IMR-90 (cell line): ENCODE data around the gene NAGLU. TPM values are rescaled to one million over a fixed set of nuclear protein-coding genes. Genes with fewer than 3 reads are reported as not detected.

ENCODE experiments used
- ATAC-seq: fragments of 200-7000 bp; cut with Tn5 transposase; 2 replicates; pipeline ENCODE4 v1.9.1; 2020; ENCODE audit warnings: low read depth, mild to moderate bottlenecking, moderate library complexity
- BruUV-seq: library from RNA; stranded (reverse); fragments of 400-500 nt; replicated peaks from 2 replicates; lab custom pipeline; 2021; lab: Mats Ljungman, UMichigan
- CTCF ChIA-PET: fragments of 300-600 bp; formaldehyde crosslinking; extraction: SDS; loops from one replicate; lab custom pipeline; 2021; ENCODE audit warnings: antibody characterized with exemption; lab: Yijun Ruan, JAX
- POLR2A ChIA-PET: fragments of 300-600 bp; sonication (Branson Sonifier 250); formaldehyde crosslinking; loops from one replicate; lab custom pipeline; 2022; ENCODE audit warnings: antibody characterized with exemption; ENCODE audit not compliant: unreplicated experiment; lab: Charles Lee
- DNase-seq: peaks from one replicate; pipeline ENCODE4 v3.0.0; 2013
- H2AFZ ChIP-seq: replicated peaks from 2 replicates; pipeline ENCODE3; 2013; ENCODE audit warnings: low read length, mild to moderate bottlenecking; ENCODE audit not compliant: poor library complexity
- H2AK5ac ChIP-seq: 2 replicates; pipeline ENCODE4 v1.6.1; 2013; ENCODE audit warnings: low read depth, low read length, inconsistent platforms
- H2AK9ac ChIP-seq: replicated peaks from 2 replicates; pipeline ENCODE3; 2013; ENCODE audit warnings: mild to moderate bottlenecking, low read depth, low read length, moderate library complexity; ENCODE audit not compliant: poor library complexity
- H2BK120ac ChIP-seq: 2 replicates; pipeline ENCODE4 v1.6.1; 2013; ENCODE audit warnings: low read depth, low read length, inconsistent platforms
- H2BK15ac ChIP-seq: 3 replicates; pipeline ENCODE4 v1.6.1; 2013; ENCODE audit warnings: low read depth, low read length, inconsistent platforms
- H2BK20ac ChIP-seq: 2 replicates; pipeline ENCODE4 v1.6.1; 2013; ENCODE audit warnings: low read depth, mild to moderate bottlenecking, inconsistent platforms, low read length, moderate library complexity
- H2BK5ac ChIP-seq: 2 replicates; pipeline ENCODE4 v1.6.1; 2013; ENCODE audit warnings: mild to moderate bottlenecking, low read depth, low read length, inconsistent platforms; ENCODE audit not compliant: poor library complexity, severe bottlenecking
- H3K14ac ChIP-seq: replicated peaks from 2 replicates; pipeline ENCODE4 v1.6.1; 2013; ENCODE audit warnings: low read depth, low read length, inconsistent platforms
- H3K18ac ChIP-seq: 2 replicates; pipeline ENCODE4 v1.6.1; 2013; ENCODE audit warnings: low read depth, low read length, control low read depth
- H3K23ac ChIP-seq: 2 replicates; pipeline ENCODE4 v1.6.1; 2013; ENCODE audit warnings: low read depth, low read length, inconsistent platforms
- H3K27ac ChIP-seq: 2 replicates; pipeline ENCODE4 v1.5.1; 2013; ENCODE audit warnings: mild to moderate bottlenecking, control low read depth, low read length; ENCODE audit not compliant: insufficient read depth
- H3K27me3 ChIP-seq: 2 replicates; pipeline ENCODE4 v1.6.1; 2013; ENCODE audit warnings: low read length; ENCODE audit not compliant: control insufficient read depth, insufficient read depth
- H3K36me3 ChIP-seq: 2 replicates; pipeline ENCODE4 v1.6.1; 2013; ENCODE audit warnings: low read length, mixed read lengths; ENCODE audit not compliant: control insufficient read depth, insufficient read depth
- H3K4ac ChIP-seq: 2 replicates; pipeline ENCODE4 v1.6.1; 2013; ENCODE audit warnings: low read depth, low read length, inconsistent platforms
- H3K4me1 ChIP-seq: 2 replicates; pipeline ENCODE4 v1.6.1; 2013; ENCODE audit warnings: low read length, mixed read lengths; ENCODE audit not compliant: control insufficient read depth, insufficient read depth
- H3K4me2 ChIP-seq: 2 replicates; pipeline ENCODE4 v1.6.1; 2013; ENCODE audit warnings: low read depth, mild to moderate bottlenecking, control low read depth, low read length, moderate library complexity
- H3K4me3 ChIP-seq: 2 replicates; pipeline ENCODE4 v1.5.1; 2013; ENCODE audit warnings: low read depth, mild to moderate bottlenecking, control low read depth, low read length, moderate library complexity; ENCODE audit not compliant: insufficient read depth
- H3K56ac ChIP-seq: 2 replicates; pipeline ENCODE4 v1.6.1; 2013; ENCODE audit warnings: low read length, inconsistent platforms; ENCODE audit not compliant: insufficient read depth; ENCODE audit errors: extremely low read depth
- H3K79me1 ChIP-seq, 2 experiments: 2 replicates each; pipeline ENCODE4 v1.6.1; 2013; ENCODE audit warnings: low read length in 2 of 2, inconsistent platforms in 1 of 2, low read depth in 1 of 2
- H3K9ac ChIP-seq: 2 replicates; pipeline ENCODE4 v1.6.1; 2013; ENCODE audit warnings: low read depth, low read length, control low read depth
- H3K9me1 ChIP-seq: 2 replicates; pipeline ENCODE4 v1.6.1; 2013; ENCODE audit warnings: low read length, inconsistent platforms; ENCODE audit not compliant: insufficient read depth
- H3K9me3 ChIP-seq: 2 replicates; pipeline ENCODE4 v1.6.1; 2013; ENCODE audit warnings: low read length; ENCODE audit not compliant: control insufficient read depth, insufficient read depth
- H4K20me1 ChIP-seq: 2 replicates; pipeline ENCODE4 v1.6.1; 2013; ENCODE audit warnings: low read length, inconsistent platforms; ENCODE audit not compliant: insufficient read depth
- H4K5ac ChIP-seq: 2 replicates; pipeline ENCODE4 v1.6.1; 2013; ENCODE audit warnings: mild to moderate bottlenecking, low read depth, low read length, control low read depth
- H4K8ac ChIP-seq, 2 experiments: 2 replicates each; pipeline ENCODE4 v1.6.1; 2013; ENCODE audit warnings: low read depth in 2 of 2, low read length in 2 of 2, control low read depth in 1 of 2, inconsistent platforms in 1 of 2
- H4K91ac ChIP-seq: 2 replicates; pipeline ENCODE4 v1.6.1; 2013; ENCODE audit warnings: low read depth, low read length, inconsistent platforms; ENCODE audit not compliant: insufficient read depth
- CEBPB ChIP-seq: IDR thresholded peaks from 2 replicates; pipeline ENCODE4 v1.6.1; 2012; ENCODE audit warnings: low read depth, low read length, improper control_type of control experiment
- MAZ ChIP-seq: IDR thresholded peaks from 2 replicates; pipeline ENCODE4 v1.6.1; 2012; ENCODE audit warnings: low read depth, mild to moderate bottlenecking, low read length, improper control_type of control experiment, moderate library complexity, borderline replicate concordance
- WGBS, 2 experiments: methylation state at CpG; one replicate each; pipeline versions ENCODE4 v1.1.5 to v1.1.7; 2013; ENCODE audit warnings: missing lambda C conversion rate in 2 of 2; ENCODE audit not compliant: insufficient read length in 1 of 2; ENCODE audit errors: extremely low coverage in 2 of 2; 5-methylcytosine and 5-hydroxymethylcytosine counted together
- dilution Hi-C: fragments of 300-500 bp; cut with HindIII; formaldehyde crosslinking; loops from one replicate; pipeline ENCODE4 v1.14.3; 2018; ENCODE audit warnings: low sequenced_read_pairs; ENCODE audit not compliant: unreplicated experiment
- in situ Hi-C: fragments of 300-500 bp; cut with MboI; formaldehyde crosslinking; loops from 3 replicates; pipeline ENCODE4 v1.14.3; 2019; ENCODE audit warnings: low sequenced_read_pairs, inconsistent platforms, mixed read lengths
- intact Hi-C: fragments of 100-400 bp; cut with micrococcal nuclease; formaldehyde crosslinking; loops from 2 replicates; pipeline ENCODE4 v1.10.0; 2022
- polyA plus RNA-seq, 3 experiments: library from polyadenylated mRNA; depleted of rRNA; stranded (reverse); fragments of >200 nt; gene quantifications; 2 replicates each; pipeline ENCODE4 v1.2.3, GENCODE V29; 2012; ENCODE audit warnings: low replicate concordance in 1 of 3
- total RNA-seq: library from RNA; depleted of rRNA; stranded (reverse); fragments of >200 nt; gene quantifications from 2 replicates; pipeline ENCODE4 v1.2.3, GENCODE V29; 2012
- TF ChIP-seq, protein P1 (sequence below): conservative IDR thresholded peaks from 2 replicates; pipeline ENCODE4 v1.5.1; 2012; ENCODE audit warnings: mild to moderate bottlenecking, low read depth, low read length, improper control_type of control experiment

Gene NAGLU
- total and polyA plus RNA-seq, 2 of the 4 experiments (the other 2 are of a cell fraction) = 6.5 to 29.2 TPM

DNA sequence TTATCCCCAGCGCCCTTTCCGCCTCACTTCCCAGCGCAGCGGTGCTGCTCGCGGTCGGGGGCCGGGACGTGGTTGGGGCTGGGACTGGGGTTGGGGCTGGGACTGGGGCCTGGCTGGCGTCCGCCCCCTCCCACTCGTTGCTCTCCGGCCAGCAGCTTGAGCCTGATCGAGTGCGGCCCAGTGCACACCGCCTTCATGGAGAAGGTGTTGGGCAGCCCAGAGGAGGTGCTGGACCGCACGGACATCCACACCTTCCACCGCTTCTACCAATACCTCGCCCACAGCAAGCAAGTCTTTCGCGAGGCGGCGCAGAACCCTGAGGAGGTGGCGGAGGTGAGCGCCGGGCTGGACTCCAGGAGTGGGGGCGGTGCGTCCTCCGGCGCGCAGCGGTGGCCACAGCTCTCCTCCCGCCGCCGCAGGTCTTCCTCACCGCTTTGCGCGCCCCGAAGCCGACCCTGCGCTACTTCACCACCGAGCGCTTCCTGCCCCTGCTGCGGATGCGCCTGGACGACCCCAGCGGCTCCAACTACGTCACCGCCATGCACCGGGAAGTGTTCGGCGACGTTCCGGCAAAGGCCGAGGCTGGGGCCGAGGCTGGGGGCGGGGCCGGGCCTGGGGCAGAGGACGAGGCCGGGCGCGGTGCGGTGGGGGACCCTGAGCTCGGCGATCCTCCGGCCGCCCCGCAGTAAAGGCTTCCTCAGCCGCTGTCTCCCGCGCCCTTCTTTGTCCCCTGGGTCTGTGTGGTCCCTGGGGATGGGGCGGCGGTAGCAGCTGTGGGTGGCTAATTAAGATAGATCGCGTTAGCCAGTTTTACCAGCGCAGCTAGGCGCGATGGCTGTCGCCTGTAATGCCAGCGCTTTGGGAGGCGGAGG lies 18.4 kb downstream of the NAGLU start:
- Histone ChIP-seq H4K5ac (peak overlapping the region; percentile 95), H3K79me1 (peaks cover 11 to 45% of the 10 kb centered on the region in 2 experiments), H3K27me3 (no peaks in the 10 kb centered on the region), H3K36me3 (peaks cover 4% of the 10 kb centered on the region; the same call in 1 of the 2 replicates), H3K4me2 (peak overlapping the region; percentile 92), H3K9me3 (no peaks in the 10 kb centered on the region), H3K27ac (peak overlapping the region; percentile 98), H3K4me3 (peak overlapping the region; percentile 95), H3K18ac (peak overlapping the region; percentile 79), H4K20me1 (no peaks in the 10 kb centered on the region), H2AK5ac (peak overlapping the region; percentile 98), H4K8ac (peak overlapping the region; percentile 97 to 98), H2BK120ac (peak overlapping the region; percentile 56), H3K14ac (peak overlapping the region; percentile 95), H3K9me1 (no peaks in the 10 kb centered on the region), H3K56ac (peak overlapping the region; percentile 78), H3K9ac (peak overlapping the region; percentile 98), H3K4me1 (peaks cover 5% of the 10 kb centered on the region), H4K91ac (peak overlapping the region; percentile 88), H3K4ac (peak overlapping the region; percentile 97), H3K23ac (peak overlapping the region; percentile 99), H2AK9ac (peak overlapping the region; percentile 90), H2BK20ac (no peak overlapping the region), H2BK15ac (no peak overlapping the region; the same call in 2 of the 3 replicates), H2AFZ (peak overlapping the region; percentile 90), H2BK5ac (peak overlapping the region; percentile 83)
- ChIA-PET CTCF (no interaction called here), POLR2A (interaction anchor here (0.5 kb wide), 2 partner anchors 123 to 197 kb away, joined by 3 read pairs; no protein-coding TSS in a partner anchor)
- no TSS peak for BruUV-seq
- intact Hi-C loops (no loop called here), dilution Hi-C loops (no loop called here), in situ Hi-C loops (no loop called here)
- 2% methylated on average over 28 of the region's 82 CpGs; no CpG with 5 or more reads in 1 of the 2 experiments for WGBS, 2 experiments
- TF ChIP-seq CEBPB (no peak), MAZ (peak; percentile 38; the same call in 1 of the 2 replicates)
- TF ChIP-seq, protein P1, sequence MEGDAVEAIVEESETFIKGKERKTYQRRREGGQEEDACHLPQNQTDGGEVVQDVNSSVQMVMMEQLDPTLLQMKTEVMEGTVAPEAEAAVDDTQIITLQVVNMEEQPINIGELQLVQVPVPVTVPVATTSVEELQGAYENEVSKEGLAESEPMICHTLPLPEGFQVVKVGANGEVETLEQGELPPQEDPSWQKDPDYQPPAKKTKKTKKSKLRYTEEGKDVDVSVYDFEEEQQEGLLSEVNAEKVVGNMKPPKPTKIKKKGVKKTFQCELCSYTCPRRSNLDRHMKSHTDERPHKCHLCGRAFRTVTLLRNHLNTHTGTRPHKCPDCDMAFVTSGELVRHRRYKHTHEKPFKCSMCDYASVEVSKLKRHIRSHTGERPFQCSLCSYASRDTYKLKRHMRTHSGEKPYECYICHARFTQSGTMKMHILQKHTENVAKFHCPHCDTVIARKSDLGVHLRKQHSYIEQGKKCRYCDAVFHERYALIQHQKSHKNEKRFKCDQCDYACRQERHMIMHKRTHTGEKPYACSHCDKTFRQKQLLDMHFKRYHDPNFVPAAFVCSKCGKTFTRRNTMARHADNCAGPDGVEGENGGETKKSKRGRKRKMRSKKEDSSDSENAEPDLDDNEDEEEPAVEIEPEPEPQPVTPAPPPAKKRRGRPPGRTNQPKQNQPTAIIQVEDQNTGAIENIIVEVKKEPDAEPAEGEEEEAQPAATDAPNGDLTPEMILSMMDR = no peak
- DNase-seq (peak; percentile 76), ATAC-seq (peak; percentile 94)
